A549 treated with CORT108297 at 1 μM for 4 hours (cell line): ENCODE data around the gene PROP1. TPM values are rescaled to one million over a fixed set of nuclear protein-coding genes. Genes with fewer than 3 reads are reported as not detected.

Experiments
- total RNA-seq: library from RNA; stranded (reverse); fragments of 200-300 nt; extraction: Qiagen RNA extraction; gene quantifications from 5 replicates; pipeline ENCODE4 v1.2.3, GENCODE V29; 2022

The PROP1 gene
- not detected in 5 replicates for total RNA-seq

GRCh38 chr5:177995691-177996595 lies at the start of gene PROP1:
Gene PROP1 (minus strand): TSS chr5:177996242. CDS start chr5:177995933, 309 bp downstream.

Other genes with a start within 250 kb of the PROP1 start
- gene FAM153A, start 213.3 kb downstream of the PROP1 start, total RNA-seq, result not detected in 5 replicates
- gene N4BP3, start 117.3 kb upstream of the PROP1 start, total RNA-seq, result 0.87 to 1.5 TPM (median 1.3 TPM) in 5 replicates
- gene RMND5B, start 134.8 kb upstream of the PROP1 start, total RNA-seq, result 23.3 to 32.7 TPM (median 31.0 TPM) in 5 replicates
- gene NHP2, start 157.6 kb upstream of the PROP1 start, total RNA-seq, result 381 to 485 TPM (median 422 TPM) in 5 replicates
- gene GMCL2, start 191.1 kb upstream of the PROP1 start, total RNA-seq, result 0.02 TPM in 1 of 5 replicates, not detected in the others
- 310 to 340 TPM (median 319 TPM) in 5 replicates for gene HNRNPAB, start 208.3 kb upstream of the PROP1 start, total RNA-seq
- 8.2 to 10.8 TPM (median 9.6 TPM) in 5 replicates for gene PHYKPL, start 236.6 kb upstream of the PROP1 start, total RNA-seq